GM12878 (cell line): ENCODE measurements around the gene HORMAD2. TPM values are rescaled to one million over a fixed set of nuclear protein-coding genes. Genes with fewer than 3 reads are reported as not detected.

Experiments used
- ASH2L ChIP-seq: fragments of 300-600, 200-600 bp; sonication (generic); IDR thresholded peaks from 2 replicates; pipeline ENCODE4 v1.6.1; 2017; ENCODE audit warnings: low read depth, mild to moderate bottlenecking, borderline replicate concordance
- ATF2 ChIP-seq: IDR thresholded peaks from 2 replicates; pipeline ENCODE4 v1.6.1; 2012; ENCODE audit warnings: low read length, inconsistent platforms
- BCL11A ChIP-seq: IDR thresholded peaks from 2 replicates; pipeline ENCODE4 v1.6.1; 2011; ENCODE audit warnings: low read depth, low read length
- BCL3 ChIP-seq: IDR thresholded peaks from 2 replicates; pipeline ENCODE4 v1.6.1; 2011; ENCODE audit warnings: borderline replicate concordance, low read depth, mild to moderate bottlenecking, moderate library complexity, low read length; ENCODE audit not compliant: insufficient read depth, poor library complexity, severe bottlenecking
- CBX5 ChIP-seq: sonication (generic); IDR thresholded peaks from 2 replicates; pipeline ENCODE4 v1.6.1; 2016; ENCODE audit warnings: low read depth, moderate library complexity, mild to moderate bottlenecking, inconsistent platforms
- CHD2 ChIP-seq: IDR thresholded peaks from 2 replicates; pipeline ENCODE4 v1.6.1; 2011; ENCODE audit warnings: low read depth, low read length, improper control_type of control experiment, borderline replicate concordance
- CHD4 ChIP-seq: fragments of 200-600 bp; sonication (generic); IDR thresholded peaks from 2 replicates; pipeline ENCODE4 v1.6.1; 2016; ENCODE audit warnings: mild to moderate bottlenecking
- DPF2 ChIP-seq: fragments of 450-650 bp; IDR thresholded peaks from 2 replicates; pipeline ENCODE4 v1.6.1; 2017; ENCODE audit warnings: mild to moderate bottlenecking
- EED ChIP-seq: sonication (generic); IDR thresholded peaks from 2 replicates; pipeline ENCODE4 v1.6.1; 2016; ENCODE audit warnings: antibody characterized with exemption, low read depth
- EGR1 ChIP-seq, 2 experiments: IDR thresholded peaks; 1 replicate in 1 of 2; 2 replicates in 1 of 2; pipeline ENCODE4 v1.6.1; 2011 to 2012; ENCODE audit warnings: low read depth in 2 of 2, low read length in 2 of 2, borderline replicate concordance in 1 of 2, mild to moderate bottlenecking in 1 of 2, moderate library complexity in 1 of 2
- GABPA ChIP-seq: IDR thresholded peaks from 2 replicates; pipeline ENCODE4 v1.6.1; 2014; ENCODE audit warnings: antibody characterized with exemption, low read depth, mild to moderate bottlenecking, inconsistent platforms
- HDAC6 ChIP-seq: fragments of 200-600 bp; sonication (generic); IDR thresholded peaks from one replicate; pipeline ENCODE4 v1.8.0; 2017; ENCODE audit warnings: antibody characterized with exemption; ENCODE audit not compliant: unreplicated experiment
- IKZF2 ChIP-seq, 2 experiments: fragments of 450-650 bp; IDR thresholded peaks; 2 replicates each; pipeline ENCODE4 v1.6.1; 2017; ENCODE audit warnings: mild to moderate bottlenecking in 2 of 2, moderate library complexity in 2 of 2
- IRF5 ChIP-seq: fragments of 450-650 bp; IDR thresholded peaks from 2 replicates; pipeline ENCODE4 v1.6.1; 2017; ENCODE audit warnings: borderline replicate concordance
- MEF2A ChIP-seq: IDR thresholded peaks from 2 replicates; pipeline ENCODE4 v1.6.1; 2011; ENCODE audit warnings: low read depth, mild to moderate bottlenecking, low read length, moderate library complexity; ENCODE audit not compliant: insufficient read depth
- MEF2B ChIP-seq: fragments of 450-650 bp; IDR thresholded peaks from 2 replicates; pipeline ENCODE4 v1.6.1; 2018; ENCODE audit warnings: mild to moderate bottlenecking, moderate library complexity; ENCODE audit not compliant: partially characterized antibody, poor library complexity, severe bottlenecking
- NR2C1 ChIP-seq: fragments of 450-650 bp; IDR thresholded peaks from 2 replicates; pipeline ENCODE4 v1.6.1; 2017; ENCODE audit warnings: antibody characterized with exemption, mild to moderate bottlenecking, moderate library complexity
- POLR2AphosphoS5 ChIP-seq: IDR thresholded peaks from 2 replicates; pipeline ENCODE4 v1.6.1; 2011; ENCODE audit warnings: mild to moderate bottlenecking, low read length, inconsistent platforms
- POU2F2 ChIP-seq: IDR thresholded peaks from 3 replicates; pipeline ENCODE4 v1.6.1; 2011; ENCODE audit warnings: low read depth, mild to moderate bottlenecking, low read length, borderline replicate concordance
- RUNX3 ChIP-seq: IDR thresholded peaks from 2 replicates; pipeline ENCODE4 v1.6.1; 2012; ENCODE audit warnings: low read length, inconsistent platforms
- SIX5 ChIP-seq: IDR thresholded peaks from 2 replicates; pipeline ENCODE4 v1.6.1; 2011; ENCODE audit warnings: mild to moderate bottlenecking, low read depth, low read length, moderate library complexity; ENCODE audit not compliant: severe bottlenecking
- SPI1 ChIP-seq: IDR thresholded peaks from 2 replicates; pipeline ENCODE4 v1.6.1; 2011; ENCODE audit warnings: low read depth, mild to moderate bottlenecking, low read length, moderate library complexity, borderline replicate concordance; ENCODE audit not compliant: insufficient read depth
- TARDBP ChIP-seq: IDR thresholded peaks from 2 replicates; pipeline ENCODE4 v1.6.1; 2016; ENCODE audit warnings: borderline replicate concordance
- TCF3 ChIP-seq: IDR thresholded peaks from 2 replicates; pipeline ENCODE4 v1.6.1; 2012; ENCODE audit warnings: low read depth, mild to moderate bottlenecking, low read length, borderline replicate concordance; ENCODE audit not compliant: insufficient read depth
- YY1 ChIP-seq: IDR thresholded peaks from 2 replicates; pipeline ENCODE4 v1.6.1; 2011; ENCODE audit warnings: low read depth, mild to moderate bottlenecking, low read length
- ZNF274 ChIP-seq: IDR thresholded peaks from one replicate; pipeline ENCODE4 v1.8.0; 2011; ENCODE audit not compliant: insufficient read length, insufficient read depth
- ZNF384 ChIP-seq: IDR thresholded peaks from 2 replicates; pipeline ENCODE4 v1.6.1; 2012; ENCODE audit warnings: low read depth, mild to moderate bottlenecking, low read length, improper control_type of control experiment, borderline replicate concordance
- ZNF622 ChIP-seq: fragments of 450-650 bp; IDR thresholded peaks from 2 replicates; pipeline ENCODE4 v1.6.1; 2017; ENCODE audit warnings: mild to moderate bottlenecking, inconsistent platforms
- polyA plus RNA-seq, 11 experiments: library from polyadenylated mRNA; depleted of rRNA in 4 of 11; unstranded in 6 of 11; stranded (reverse) in 5 of 11; fragments of >200 nt; fragmentation: Nextera tagmentation in 4 of 11; fragmentation: Illumina TruSeq in 1 of 11; extraction: Ambion mirVana in 4 of 11; extraction: Trizol in 1 of 11; gene quantifications; 1 replicate in 1 of 11; 2 replicates in 10 of 11; pipeline versions ENCODE4 v1.2.1 to v1.2.3, GENCODE V29; 2011 to 2016; ENCODE audit warnings: inconsistent platforms in 2 of 11, missing spikeins in 2 of 11, low read depth in 1 of 11
- total RNA-seq, 4 experiments: library from RNA; depleted of rRNA in 3 of 4; stranded (reverse); fragments of >200 nt in 3 of 4; fragmentation: Illumina TruSeq in 1 of 4; extraction: Trizol in 1 of 4; gene quantifications; 2 replicates each; pipeline versions ENCODE4 v1.2.1 to v1.2.3, GENCODE V29; 2013 to 2021

The HORMAD2 gene
- total and polyA plus RNA-seq, 10 of the 15 experiments (the other 5 are each of a cell fraction or from before 2014, with no cell fraction given) = 0.07 to 0.13 TPM; not detected in 8

GRCh38 chr22:30221121-30221992 is 141.1 kb downstream of the HORMAD2 start (continued):
- TF ChIP-seq EED (peak; percentile 77; the same call in 1 of the 2 replicates), TARDBP (no peak), CHD2 (0 out of 2 replicates have a peak, but pooled peaks have one; percentile 23), POLR2AphosphoS5 (no peak), SPI1 (peak; percentile 68), RUNX3 (peak; percentile 67), GABPA (no peak), ASH2L (no peak), DPF2 (peak; percentile 57; the same call in 1 of the 2 replicates), POU2F2 (no peak), ZNF274 (no peak), IKZF2 (IDR thresholded peaks at IDR 0.05) (peak; percentile 78 to 80; a peak in 3 of 4 replicates), ZNF384 (peak; percentile 21; the same call in 1 of the 2 replicates), MEF2A (no peak), EGR1 (IDR thresholded peaks at IDR 0.05; ENCODE audit: borderline replicate concordance in 1 of 2, low read depth in 2 of 2, low read length in 2 of 2) (peak in 1 of 2 experiments; percentile 50; a peak in 2 of 3 replicates), CBX5 (no peak), NR2C1 (no peak), ATF2 (no peak), BCL11A (no peak), IRF5 (no peak), HDAC6 (no peak), ZNF622 (no peak), BCL3 (peak; percentile 24), SIX5 (no peak), YY1 (no peak), CHD4 (no peak), TCF3 (0 out of 2 replicates have a peak, but pooled peaks have one; percentile 26), MEF2B (no peak)
